HEK293 (cell line): ENCODE results near the gene FOSB.

ENCODE experiments used
- CTCF ChIA-PET: fragments of 350-600 bp; formaldehyde crosslinking; extraction: SDS; loops from one replicate; lab custom pipeline; 2021; ENCODE audit warnings: antibody characterized with exemption; lab: Yijun Ruan, JAX
- POLR2A ChIA-PET: fragments of 300-600 bp; formaldehyde crosslinking; extraction: SDS; loops from one replicate; lab custom pipeline; 2020; ENCODE audit warnings: antibody characterized with exemption, inconsistent platforms; lab: Yijun Ruan, JAX
- H3K27ac ChIP-seq: fragments of 200-500 bp; sonication (Bioruptor generic); 2 replicates; pipeline ENCODE4 v1.5.1; 2014; ENCODE audit warnings: low read depth, low read length, control low read depth, inconsistent platforms; ENCODE audit errors: extremely low read depth
- H3K36me3 ChIP-seq, 2 experiments: fragments of 200-500 bp in 1 of 2; sonication (Bioruptor generic) in 1 of 2; 1 replicate in 1 of 2; 2 replicates in 1 of 2; pipeline ENCODE4 v1.5.1; 2014 to 2017; ENCODE audit warnings: inconsistent platforms in 2 of 2, low read length in 2 of 2; ENCODE audit not compliant: control insufficient read depth in 2 of 2, insufficient read depth in 1 of 2
- H3K4me1 ChIP-seq: fragments of 200-500 bp; sonication (Bioruptor generic); 2 replicates; pipeline ENCODE4 v1.5.1; 2014; ENCODE audit warnings: mild to moderate bottlenecking, low read length, inconsistent platforms; ENCODE audit not compliant: control insufficient read depth, insufficient read depth
- H3K4me3 ChIP-seq: 2 replicates; pipeline ENCODE4 v1.5.1; 2011; ENCODE audit warnings: low read depth, mild to moderate bottlenecking, control low read depth, low read length, moderate library complexity
- H3K9me3 ChIP-seq: fragments of 200-500 bp; sonication (Bioruptor generic); 2 replicates; pipeline ENCODE4 v1.5.1; 2014; ENCODE audit warnings: low read depth, low read length, inconsistent platforms; ENCODE audit not compliant: control insufficient read depth, insufficient read depth
- EGR2 ChIP-seq: fragments of 450-650 bp; formaldehyde crosslinking; IDR thresholded peaks from 2 replicates; pipeline ENCODE4 v1.5.1; 2016; ENCODE audit warnings: low read depth, missing biosample characterization, missing genetic modification characterization
- GLI2 ChIP-seq: fragments of 450-650 bp; formaldehyde crosslinking; IDR thresholded peaks from 2 replicates; pipeline ENCODE4; 2017; ENCODE audit warnings: missing biosample characterization, missing genetic modification characterization, low read depth, borderline replicate concordance
- KLF17 ChIP-seq: fragments of 450-650 bp; formaldehyde crosslinking; IDR thresholded peaks from 2 replicates; pipeline ENCODE4 v1.5.1; 2016; ENCODE audit warnings: missing biosample characterization, missing genetic modification characterization
- KLF7 ChIP-seq: fragments of 450-650 bp; formaldehyde crosslinking; IDR thresholded peaks from 2 replicates; pipeline ENCODE4 v1.5.1; 2016; ENCODE audit warnings: missing biosample characterization, missing genetic modification characterization, borderline replicate concordance
- KLF8 ChIP-seq: fragments of 450-650 bp; formaldehyde crosslinking; IDR thresholded peaks from 2 replicates; pipeline ENCODE4 v1.5.1; 2016; ENCODE audit warnings: missing biosample characterization, missing genetic modification characterization
- KLF9 ChIP-seq: fragments of 450-650 bp; formaldehyde crosslinking; IDR thresholded peaks from 2 replicates; pipeline ENCODE4 v1.5.1; 2016; ENCODE audit warnings: missing biosample characterization, missing genetic modification characterization, low read depth
- PATZ1 ChIP-seq: fragments of 450-650 bp; formaldehyde crosslinking; IDR thresholded peaks from 2 replicates; pipeline ENCODE4 v1.5.1; 2016; ENCODE audit warnings: missing biosample characterization, missing genetic modification characterization
- REST ChIP-seq: fragments of 450-650 bp; formaldehyde crosslinking; IDR thresholded peaks from 2 replicates; pipeline ENCODE4 v1.5.1; 2016; ENCODE audit warnings: missing biosample characterization, missing genetic modification characterization
- SP3 ChIP-seq: fragments of 450-650 bp; formaldehyde crosslinking; IDR thresholded peaks from 2 replicates; pipeline ENCODE4 v1.5.1; 2016; ENCODE audit warnings: missing biosample characterization, missing genetic modification characterization
- TSHZ1 ChIP-seq: fragments of 450-650 bp; formaldehyde crosslinking; IDR thresholded peaks from 2 replicates; pipeline ENCODE4 v1.5.1; 2016; ENCODE audit warnings: missing biosample characterization, missing genetic modification characterization, borderline replicate concordance
- ZBTB20 ChIP-seq: fragments of 450-650 bp; formaldehyde crosslinking; IDR thresholded peaks from 2 replicates; pipeline ENCODE4 v1.5.1; 2016; ENCODE audit warnings: missing biosample characterization, missing genetic modification characterization
- ZBTB26 ChIP-seq: fragments of 450-650 bp; formaldehyde crosslinking; optimal IDR thresholded peaks from 2 replicates; pipeline ENCODE3; 2016; ENCODE audit warnings: missing biosample characterization, mild to moderate bottlenecking, missing genetic modification characterization
- ZBTB48 ChIP-seq: fragments of 450-650 bp; formaldehyde crosslinking; IDR thresholded peaks from 2 replicates; pipeline ENCODE4 v1.5.1; 2016; ENCODE audit warnings: missing biosample characterization, missing genetic modification characterization
- ZBTB7A ChIP-seq: fragments of 450-650 bp; formaldehyde crosslinking; IDR thresholded peaks from 2 replicates; pipeline ENCODE4 v1.5.1; 2016; ENCODE audit warnings: low read depth, missing biosample characterization, missing genetic modification characterization
- ZFHX2 ChIP-seq: fragments of 450-650 bp; formaldehyde crosslinking; conservative IDR thresholded peaks from 2 replicates; pipeline ENCODE4 v1.5.1; 2016; ENCODE audit warnings: missing biosample characterization, missing genetic modification characterization
- ZFP69B ChIP-seq: fragments of 450-650 bp; formaldehyde crosslinking; IDR thresholded peaks from 2 replicates; pipeline ENCODE4 v1.5.1; 2016; ENCODE audit warnings: missing biosample characterization, missing genetic modification characterization
- ZIC2 ChIP-seq: fragments of 450-650 bp; formaldehyde crosslinking; IDR thresholded peaks from 2 replicates; pipeline ENCODE4 v1.5.1; 2016; ENCODE audit warnings: missing biosample characterization, missing genetic modification characterization
- ZNF341 ChIP-seq: fragments of 450-650 bp; formaldehyde crosslinking; IDR thresholded peaks from 2 replicates; pipeline ENCODE4; 2016; ENCODE audit warnings: low read depth, missing biosample characterization, missing genetic modification characterization
- ZNF416 ChIP-seq: fragments of 450-650 bp; formaldehyde crosslinking; IDR thresholded peaks from 2 replicates; pipeline ENCODE4 v1.5.1; 2016; ENCODE audit warnings: missing biosample characterization, missing genetic modification characterization
- ZNF423 ChIP-seq: fragments of 450-650 bp; formaldehyde crosslinking; IDR thresholded peaks from 2 replicates; pipeline ENCODE4 v1.5.1; 2016; ENCODE audit warnings: missing biosample characterization, missing genetic modification characterization
- ZNF473 ChIP-seq: fragments of 450-650 bp; formaldehyde crosslinking; IDR thresholded peaks from 2 replicates; pipeline ENCODE4 v1.5.1; 2017; ENCODE audit warnings: missing biosample characterization, missing genetic modification characterization
- ZNF692 ChIP-seq: fragments of 450-650 bp; formaldehyde crosslinking; IDR thresholded peaks from 2 replicates; pipeline ENCODE4 v1.5.1; 2016; ENCODE audit warnings: missing biosample characterization, missing genetic modification characterization
- ZNF76 ChIP-seq: fragments of 450-650 bp; formaldehyde crosslinking; IDR thresholded peaks from 2 replicates; pipeline ENCODE4; 2016; ENCODE audit warnings: low read depth, missing biosample characterization, missing genetic modification characterization, borderline replicate concordance
- ZNF792 ChIP-seq: fragments of 450-650 bp; formaldehyde crosslinking; IDR thresholded peaks from 2 replicates; pipeline ENCODE4 v1.5.1; 2016; ENCODE audit warnings: missing biosample characterization, missing genetic modification characterization

Gene FOSB

GRCh38 chr19:45496349-45496953, 28.7 kb downstream of the FOSB start:
- peaks cover 6% of the 10 kb centered on the region for H3K4me1 ChIP-seq
- TF ChIP-seq REST (tag by site-specific recombination) (peak; percentile 98), KLF17 (tag by site-specific recombination) (peak; percentile 55; the same call in 1 of the 2 replicates), ZIC2 (peak; percentile 34), GLI2 (tag by site-specific recombination) (no peak), PATZ1 (tag by site-specific recombination) (peak; percentile 64), ZFHX2 (tag by site-specific recombination) (peak; percentile 73), EGR2 (peak; percentile 60), KLF8 (tag by site-specific recombination) (peak; percentile 75; the same call in 1 of the 2 replicates), ZNF416 (tag by site-specific recombination) (no peak), ZNF692 (tag by site-specific recombination) (peak; percentile 94; the same call in 1 of the 2 replicates), ZNF423 (tag by site-specific recombination) (no peak), ZBTB26 (tag by site-specific recombination) (peak; percentile 92), ZNF792 (no peak), SP3 (tag by site-specific recombination) (peak; percentile 14), ZBTB20 (tag by site-specific recombination) (peak; percentile 89), KLF7 (tag by site-specific recombination) (peak; percentile 21; the same call in 1 of the 2 replicates), KLF9 (peak; percentile 27; the same call in 1 of the 2 replicates), ZNF76 (0 out of 2 replicates have a peak, but pooled peaks have one; percentile 30), ZNF473 (tag by site-specific recombination) (no peak), ZBTB7A (tag by site-specific recombination) (peak; percentile 50; the same call in 1 of the 2 replicates), TSHZ1 (tag by site-specific recombination) (no peak), ZBTB48 (no peak), ZFP69B (tag by site-specific recombination) (peak; percentile 87; the same call in 1 of the 2 replicates), ZNF341 (tag by site-specific recombination) (peak; percentile 36; the same call in 1 of the 2 replicates)

More at GRCh38 chr19:45496349-45496953, 28.7 kb downstream of the FOSB start:
- no peaks in the 10 kb centered on the region for H3K9me3 ChIP-seq
- H3K36me3 ChIP-seq, result no peaks in the 10 kb centered on the region
- peak overlapping the region; percentile 53 for H3K4me3 ChIP-seq
- CTCF ChIA-PET, result interaction anchor here (0.7 to 3.2 kb wide), 10 partner anchors 9 to 712 kb away, joined by 3 to 39 read pairs (median 8); no protein-coding TSS in a partner anchor
- POLR2A ChIA-PET, result interaction anchor here (0.5 to 2.3 kb wide), 5 partner anchors 11 to 145 kb away, joined by 3 to 7 read pairs (median 4); partner anchors contain the start of gene ERCC1
- H3K27ac ChIP-seq, result no peak overlapping the region
